AG09319 (cell line): ENCODE data around the gene GPR32.
A peak's percentile ranks its signal among the peaks of the same experiment; 100 is the strongest.
"Not testable (repeated sequence)": the region's sequence is repeated elsewhere in the genome, so short reads cannot be mapped to it uniquely, and the experiment has no call there.

Experiments
- DNase-seq: peaks from one replicate; pipeline ENCODE4 v3.0.0-alpha.2; 2010; ENCODE audit warnings: low read depth; ENCODE audit errors: extremely low read depth
- CTCF ChIP-seq: IDR thresholded peaks from 2 replicates; pipeline ENCODE4 v1.5.1; 2011; ENCODE audit warnings: low read depth, mild to moderate bottlenecking, inconsistent platforms, low read length, moderate library complexity

GPR32 gene

GRCh38 chr19:50770164-50770563 is at the start of gene GPR32:
GPR32 (plus strand) TSS chr19:50770464; CDS start chr19:50770601, 137 bp downstream.
- not testable (repeated sequence) for DNase-seq

- peak; percentile 4 for TF ChIP-seq CTCF
- peak; percentile 14 for DNase-seq
Measured at GRCh38 chr19:50720921-50721381, 49.3 kb upstream of the GPR32 start.

- no peak for DNase-seq
- no peak for TF ChIP-seq CTCF
Measured at GRCh38 chr19:50721441-50722137, 48.7 kb upstream of the GPR32 start.

GRCh38 chr19:50722201-50723013 is 47.9 kb upstream of the GPR32 start:
- no peak for DNase-seq
- no peak for TF ChIP-seq CTCF

- DNase-seq = peak; percentile 41
- TF ChIP-seq CTCF = no peak
Measured at GRCh38 chr19:50723069-50723468, 47.2 kb upstream of the GPR32 start, which contains the start of gene CLEC11A. CLEC11A (plus strand) TSS chr19:50723364; CDS start chr19:50723526, 162 bp downstream.

GRCh38 chr19:50723735-50724521 is 46.3 kb upstream of the GPR32 start:
- no peak for TF ChIP-seq CTCF
- no peak for DNase-seq

GRCh38 chr19:50724522-50725217 is 45.6 kb upstream of the GPR32 start:
- peak; percentile 44 for TF ChIP-seq CTCF
- DNase-seq = peak; percentile 99
